GM10266 (cell line): ENCODE measurements around the gene ZNF12.
"Not testable (repeated sequence)": the region's sequence is repeated elsewhere in the genome, so short reads cannot be mapped to it uniquely, and the experiment has no call there.

Experiments used
- DNase-seq: peaks from one replicate; pipeline ENCODE4 v3.0.0; 2012; ENCODE audit errors: extremely low spot score
- CTCF ChIP-seq: IDR thresholded peaks from 2 replicates; pipeline ENCODE4 v1.5.1; 2012; ENCODE audit warnings: mild to moderate bottlenecking, low read depth; ENCODE audit not compliant: control insufficient read depth, insufficient read depth; ENCODE audit errors: missing control alignments

ZNF12 gene

GRCh38 chr7:6706666-6707407 is at the start of gene ZNF12:
ZNF12 (minus strand) TSS chr7:6706947; CDS start chr7:6705173, 1,774 bp downstream.
- DNase-seq: peak; percentile 94
- TF ChIP-seq CTCF: no peak

- DNase-seq: not testable (repeated sequence)
Measured at GRCh38 chr7:6753964-6754363, 47.2 kb upstream of the ZNF12 start, which contains the start of gene RSPH10B2. RSPH10B2 (plus strand) TSS chr7:6754103; CDS start chr7:6757678, 3,575 bp downstream.

DNA sequence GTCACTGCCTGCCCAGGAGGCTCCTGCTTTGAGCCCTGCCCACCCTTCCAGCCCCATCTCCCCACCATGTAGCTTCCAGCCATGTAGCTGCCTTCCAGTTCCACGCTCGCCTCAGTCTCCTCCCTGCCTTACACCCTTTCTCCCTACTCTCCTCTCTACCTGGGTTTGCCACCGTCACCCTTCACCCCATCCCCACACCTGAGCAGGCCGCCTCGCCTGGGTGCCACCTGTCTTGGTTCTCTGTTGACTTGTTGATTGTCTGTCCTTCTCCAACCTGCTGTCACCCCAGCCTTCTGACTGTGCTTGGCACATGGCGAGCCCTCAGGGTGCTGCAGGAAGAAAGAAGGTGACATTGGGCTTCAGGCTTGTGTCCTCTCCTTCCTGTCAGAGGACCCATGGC is 43.4 kb upstream of the ZNF12 start:
- DNase-seq: not testable (repeated sequence)

GRCh38 chr7:6749335-6749734 is 42.6 kb upstream of the ZNF12 start:
- not testable (repeated sequence) for DNase-seq

GRCh38 chr7:6744410-6745100 is 37.8 kb upstream of the ZNF12 start:
- not testable (repeated sequence) for DNase-seq

- DNase-seq: not testable (repeated sequence)
Measured at GRCh38 chr7:6738415-6738814, 31.7 kb upstream of the ZNF12 start.

GRCh38 chr7:6730343-6730633 is 23.5 kb upstream of the ZNF12 start:
- peak; percentile 23 for DNase-seq
- TF ChIP-seq CTCF: no peak

- DNase-seq: peak; percentile 91
- TF ChIP-seq CTCF: no peak
Measured at GRCh38 chr7:6729492-6730342, 23.0 kb upstream of the ZNF12 start.

- DNase-seq: not testable (repeated sequence)
Measured at GRCh38 chr7:6728893-6729491, 22.2 kb upstream of the ZNF12 start.

- no peak for DNase-seq
- TF ChIP-seq CTCF: no peak
Measured at GRCh38 chr7:6727663-6728062, 20.9 kb upstream of the ZNF12 start.

DNA sequence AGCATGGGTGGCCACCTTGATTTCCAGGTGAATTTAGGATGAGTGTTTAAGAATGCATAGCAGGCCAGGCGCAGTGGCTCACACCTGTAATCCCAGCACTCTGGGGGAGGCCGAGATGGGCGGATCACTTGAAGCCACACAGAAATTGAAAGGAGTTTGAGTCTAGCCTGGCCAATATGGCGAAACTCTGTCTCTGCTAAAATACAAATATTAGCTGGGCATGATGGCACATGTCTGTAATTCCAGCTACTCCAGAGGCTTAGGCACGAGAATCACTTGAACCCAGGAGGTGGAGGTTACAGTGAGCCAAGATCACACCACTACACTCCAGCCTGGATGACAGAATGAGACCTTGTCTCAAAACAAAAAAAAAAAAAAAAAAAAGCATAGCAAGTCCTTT is 19.6 kb upstream of the ZNF12 start:
- DNase-seq: not testable (repeated sequence)
